Thyroid gland (tissue), 4 donors: ENCODE results near the gene ATP6V0D1.

Experiments
- POLR2A ChIP-seq, 2 donors: fragments of 450-650 bp; IDR thresholded peaks; one replicate each; pipeline ENCODE4 v1.6.1; 2017; ENCODE audit warnings: antibody characterized with exemption in 2 of 2, mild to moderate bottlenecking in 2 of 2, moderate library complexity in 1 of 2
- TF ChIP-seq, protein P1 (sequence below), 6 experiments: fragments of 200-600 bp in 3 of 6; fragments of 450-650 bp in 3 of 6; sonication (generic) in 3 of 6; IDR thresholded peaks; one replicate each; pipeline ENCODE4 v1.5.1; 2016 to 2019; ENCODE audit warnings: antibody characterized with exemption in 6 of 6, mild to moderate bottlenecking in 2 of 6, inconsistent platforms in 1 of 6, moderate library complexity in 1 of 6

GRCh38 chr16:67429799-67430503 lies 51.0 kb downstream of the ATP6V0D1 start:
- TF ChIP-seq, protein P1, sequence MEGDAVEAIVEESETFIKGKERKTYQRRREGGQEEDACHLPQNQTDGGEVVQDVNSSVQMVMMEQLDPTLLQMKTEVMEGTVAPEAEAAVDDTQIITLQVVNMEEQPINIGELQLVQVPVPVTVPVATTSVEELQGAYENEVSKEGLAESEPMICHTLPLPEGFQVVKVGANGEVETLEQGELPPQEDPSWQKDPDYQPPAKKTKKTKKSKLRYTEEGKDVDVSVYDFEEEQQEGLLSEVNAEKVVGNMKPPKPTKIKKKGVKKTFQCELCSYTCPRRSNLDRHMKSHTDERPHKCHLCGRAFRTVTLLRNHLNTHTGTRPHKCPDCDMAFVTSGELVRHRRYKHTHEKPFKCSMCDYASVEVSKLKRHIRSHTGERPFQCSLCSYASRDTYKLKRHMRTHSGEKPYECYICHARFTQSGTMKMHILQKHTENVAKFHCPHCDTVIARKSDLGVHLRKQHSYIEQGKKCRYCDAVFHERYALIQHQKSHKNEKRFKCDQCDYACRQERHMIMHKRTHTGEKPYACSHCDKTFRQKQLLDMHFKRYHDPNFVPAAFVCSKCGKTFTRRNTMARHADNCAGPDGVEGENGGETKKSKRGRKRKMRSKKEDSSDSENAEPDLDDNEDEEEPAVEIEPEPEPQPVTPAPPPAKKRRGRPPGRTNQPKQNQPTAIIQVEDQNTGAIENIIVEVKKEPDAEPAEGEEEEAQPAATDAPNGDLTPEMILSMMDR (IDR thresholded peaks at IDR 0.05) = no peak
- TF ChIP-seq POLR2A (IDR thresholded peaks at IDR 0.05) = no peak
